Coronary artery (tissue), 2 donors: ENCODE measurements around the gene CACNG8.

Source experiments
- DNase-seq: peaks from one replicate; pipeline ENCODE4 v3.0.0-alpha.2; 2017; ENCODE audit warnings: low spot score
- H3K27ac ChIP-seq, 2 donors: fragments of 200-600 bp; sonication (generic); one replicate each; pipeline ENCODE4 v1.5.1; 2016 to 2019
- H3K4me3 ChIP-seq: fragments of 200-600 bp; sonication (generic); 2 replicates; pipeline ENCODE4 v1.5.1; 2016; ENCODE audit warnings: mild to moderate bottlenecking, moderate library complexity
- TF ChIP-seq, protein P1 (sequence below): fragments of 200-600 bp; sonication (generic); IDR thresholded peaks from one replicate; pipeline ENCODE4 v1.5.1; 2019; ENCODE audit warnings: antibody characterized with exemption

Gene CACNG8

GRCh38 chr19:53953383-53953782, 9.4 kb upstream of the CACNG8 start:
- Histone ChIP-seq H3K27ac (no peak overlapping the region), H3K4me3 (no peak overlapping the region)
- TF ChIP-seq, protein P1, sequence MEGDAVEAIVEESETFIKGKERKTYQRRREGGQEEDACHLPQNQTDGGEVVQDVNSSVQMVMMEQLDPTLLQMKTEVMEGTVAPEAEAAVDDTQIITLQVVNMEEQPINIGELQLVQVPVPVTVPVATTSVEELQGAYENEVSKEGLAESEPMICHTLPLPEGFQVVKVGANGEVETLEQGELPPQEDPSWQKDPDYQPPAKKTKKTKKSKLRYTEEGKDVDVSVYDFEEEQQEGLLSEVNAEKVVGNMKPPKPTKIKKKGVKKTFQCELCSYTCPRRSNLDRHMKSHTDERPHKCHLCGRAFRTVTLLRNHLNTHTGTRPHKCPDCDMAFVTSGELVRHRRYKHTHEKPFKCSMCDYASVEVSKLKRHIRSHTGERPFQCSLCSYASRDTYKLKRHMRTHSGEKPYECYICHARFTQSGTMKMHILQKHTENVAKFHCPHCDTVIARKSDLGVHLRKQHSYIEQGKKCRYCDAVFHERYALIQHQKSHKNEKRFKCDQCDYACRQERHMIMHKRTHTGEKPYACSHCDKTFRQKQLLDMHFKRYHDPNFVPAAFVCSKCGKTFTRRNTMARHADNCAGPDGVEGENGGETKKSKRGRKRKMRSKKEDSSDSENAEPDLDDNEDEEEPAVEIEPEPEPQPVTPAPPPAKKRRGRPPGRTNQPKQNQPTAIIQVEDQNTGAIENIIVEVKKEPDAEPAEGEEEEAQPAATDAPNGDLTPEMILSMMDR: no peak
- no peak for DNase-seq

DNA sequence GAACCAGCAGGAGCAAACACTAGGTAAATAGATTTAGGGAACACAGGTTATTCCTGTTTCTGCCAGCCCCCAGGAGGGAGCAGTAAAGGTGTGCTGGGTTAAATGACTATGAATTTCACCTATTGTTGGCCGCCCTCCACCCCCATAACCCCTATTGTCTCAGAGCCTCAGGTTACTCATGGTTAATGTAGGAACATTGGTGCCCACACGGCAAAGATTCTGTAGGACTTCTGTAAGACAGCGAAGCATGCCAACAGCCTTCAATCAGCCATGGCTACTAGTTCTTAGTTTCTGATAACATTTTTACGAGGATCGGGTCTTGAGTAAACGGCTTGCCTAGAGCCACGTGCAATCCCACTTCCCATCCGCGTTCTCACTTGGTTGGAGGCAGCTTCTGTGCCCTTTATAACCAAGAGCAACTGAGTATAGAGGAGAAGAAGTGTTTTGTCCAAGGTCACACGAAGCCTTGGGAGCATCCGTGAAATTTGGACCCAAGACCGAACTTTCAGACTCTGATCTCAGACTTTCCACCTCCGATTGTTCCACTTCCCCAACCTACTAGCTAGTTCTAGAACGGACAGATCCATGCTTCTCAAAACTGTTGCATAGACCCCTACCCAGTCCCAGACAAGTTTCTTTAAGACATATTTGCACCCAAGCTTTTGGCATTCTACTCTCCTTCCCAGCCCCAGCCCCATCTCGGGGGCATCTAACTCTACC, 5.1 kb upstream of the CACNG8 start:
- TF ChIP-seq, protein P1: no peak
- H3K27ac ChIP-seq: no peak overlapping the region
- DNase-seq: no peak
- no peak overlapping the region for H3K4me3 ChIP-seq

GRCh38 chr19:53958168-53958571, 4.6 kb upstream of the CACNG8 start:
- Histone ChIP-seq H3K4me3 (no peak overlapping the region), H3K27ac (no peak overlapping the region)
- TF ChIP-seq, protein P1: no peak
- no peak for DNase-seq

- TF ChIP-seq, protein P1: no peak
- Histone ChIP-seq H3K27ac (no peak overlapping the region), H3K4me3 (no peak overlapping the region)
- DNase-seq: no peak
Observed at GRCh38 chr19:53958823-53959757, 3.6 kb upstream of the CACNG8 start.

- DNase-seq: no peak
- no peak overlapping the region for H3K4me3 ChIP-seq
- no peak overlapping the region for H3K27ac ChIP-seq
- TF ChIP-seq, protein P1: no peak
Observed at GRCh38 chr19:53960187-53960586, 2.5 kb upstream of the CACNG8 start.

DNA sequence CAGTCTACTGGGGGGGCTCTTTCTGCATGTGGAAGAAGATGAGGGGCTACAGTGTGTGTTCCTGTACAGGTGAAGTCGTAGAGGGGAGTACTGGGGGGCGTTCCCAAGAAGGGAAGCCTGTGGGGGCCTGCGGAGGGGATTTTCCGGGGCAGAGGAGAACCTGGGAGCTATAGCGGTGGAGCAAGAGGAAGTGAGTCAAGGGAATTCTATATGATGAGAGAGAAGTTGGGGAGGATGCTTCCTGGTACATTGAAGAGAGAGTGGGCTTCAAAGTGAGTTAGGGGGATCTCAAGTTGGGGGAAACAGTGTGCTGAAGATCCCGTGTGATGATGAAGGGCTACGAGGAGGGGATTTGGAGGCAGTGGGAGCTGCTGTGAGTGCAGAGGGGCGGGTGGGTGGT, 1.9 kb upstream of the CACNG8 start:
- TF ChIP-seq, protein P1: no peak
- DNase-seq: no peak
- H3K4me3 ChIP-seq: no peak overlapping the region
- no peak overlapping the region for H3K27ac ChIP-seq
